NCI-H510A (cell line): ENCODE measurements around the gene ABHD15.

Source experiments
- DNase-seq: peaks from one replicate; lab custom pipeline; 2025; lab: John Stamatoyannopoulos, UW

ABHD15 gene, protein sequence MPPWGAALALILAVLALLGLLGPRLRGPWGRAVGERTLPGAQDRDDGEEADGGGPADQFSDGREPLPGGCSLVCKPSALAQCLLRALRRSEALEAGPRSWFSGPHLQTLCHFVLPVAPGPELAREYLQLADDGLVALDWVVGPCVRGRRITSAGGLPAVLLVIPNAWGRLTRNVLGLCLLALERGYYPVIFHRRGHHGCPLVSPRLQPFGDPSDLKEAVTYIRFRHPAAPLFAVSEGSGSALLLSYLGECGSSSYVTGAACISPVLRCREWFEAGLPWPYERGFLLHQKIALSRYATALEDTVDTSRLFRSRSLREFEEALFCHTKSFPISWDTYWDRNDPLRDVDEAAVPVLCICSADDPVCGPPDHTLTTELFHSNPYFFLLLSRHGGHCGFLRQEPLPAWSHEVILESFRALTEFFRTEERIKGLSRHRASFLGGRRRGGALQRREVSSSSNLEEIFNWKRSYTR

DNA sequence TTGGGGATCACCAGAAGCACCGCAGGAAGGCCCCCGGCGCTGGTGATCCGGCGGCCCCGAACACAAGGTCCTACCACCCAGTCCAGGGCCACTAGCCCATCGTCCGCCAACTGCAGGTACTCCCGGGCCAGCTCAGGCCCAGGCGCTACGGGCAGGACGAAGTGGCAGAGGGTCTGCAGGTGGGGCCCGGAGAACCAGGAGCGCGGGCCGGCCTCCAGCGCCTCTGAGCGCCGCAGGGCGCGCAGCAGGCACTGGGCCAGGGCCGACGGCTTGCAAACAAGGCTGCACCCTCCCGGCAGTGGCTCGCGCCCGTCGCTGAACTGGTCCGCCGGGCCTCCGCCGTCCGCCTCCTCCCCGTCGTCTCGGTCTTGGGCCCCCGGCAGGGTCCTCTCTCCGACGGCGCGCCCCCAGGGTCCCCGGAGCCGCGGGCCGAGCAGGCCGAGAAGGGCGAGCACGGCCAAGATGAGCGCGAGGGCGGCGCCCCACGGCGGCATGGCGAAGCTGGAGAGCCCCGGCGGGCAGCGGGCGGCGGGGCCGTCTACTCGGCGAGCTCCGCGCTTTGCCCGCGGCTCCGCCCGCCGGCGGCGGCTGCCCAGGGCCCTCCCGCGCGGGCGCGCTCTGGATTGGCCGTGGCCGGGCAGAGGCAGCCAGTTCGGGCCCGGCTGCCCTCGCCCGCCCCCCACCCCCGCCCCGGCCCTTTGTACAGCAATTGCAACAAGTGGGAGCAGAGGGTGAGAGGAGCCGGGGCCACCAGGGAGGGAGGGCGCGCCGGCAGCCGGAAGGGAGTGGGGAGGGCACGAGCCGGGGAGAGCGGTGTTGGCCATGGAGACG is at the start of gene ABHD15:
ABHD15 (minus strand) TSS at position 565 of the 831 bp plus-strand sequence; CDS start at position 494, 71 bp downstream.
- peak; percentile 53 for DNase-seq

DNA sequence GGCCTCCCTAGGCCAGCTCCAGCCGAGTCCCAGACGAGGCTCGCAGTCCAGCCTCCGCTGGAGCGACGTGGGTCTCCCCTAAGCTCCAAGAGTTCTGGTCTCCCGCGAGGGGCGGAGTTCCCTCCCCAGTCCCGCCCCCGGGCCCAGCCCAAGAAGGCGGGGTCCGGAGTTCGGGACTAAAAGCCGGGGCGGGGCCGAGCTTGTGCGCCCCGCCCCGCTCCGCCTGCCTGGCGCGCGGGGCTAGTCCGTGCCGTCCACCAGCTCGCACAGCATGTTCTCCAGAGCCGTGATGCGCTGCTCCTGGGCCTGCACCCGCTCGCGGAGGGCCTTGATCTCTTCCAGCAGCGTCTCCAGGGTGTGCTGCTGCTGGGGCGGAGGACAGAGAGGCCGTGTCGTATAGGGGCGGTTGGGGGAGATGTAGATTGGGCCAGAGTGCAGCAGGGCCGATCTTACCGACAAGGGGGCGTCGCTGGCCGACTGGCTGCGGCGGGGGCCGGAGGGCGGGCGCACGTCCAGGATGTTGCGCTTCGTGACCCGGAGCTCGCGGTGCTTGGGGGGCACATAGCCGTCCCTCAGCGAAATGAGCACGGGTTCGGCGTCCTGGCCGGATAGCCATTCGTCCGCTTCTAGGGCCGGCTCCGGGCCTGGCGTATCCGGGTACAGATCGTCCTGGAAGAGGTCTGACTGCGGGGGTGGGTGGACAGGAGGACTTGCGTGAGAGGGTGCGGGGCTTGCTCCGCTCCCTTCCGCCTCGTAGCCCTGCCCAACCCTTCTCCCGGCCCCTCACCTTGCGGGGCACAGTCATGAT is 48.9 kb upstream of the ABHD15 start:
- DNase-seq: no peak

DNA sequence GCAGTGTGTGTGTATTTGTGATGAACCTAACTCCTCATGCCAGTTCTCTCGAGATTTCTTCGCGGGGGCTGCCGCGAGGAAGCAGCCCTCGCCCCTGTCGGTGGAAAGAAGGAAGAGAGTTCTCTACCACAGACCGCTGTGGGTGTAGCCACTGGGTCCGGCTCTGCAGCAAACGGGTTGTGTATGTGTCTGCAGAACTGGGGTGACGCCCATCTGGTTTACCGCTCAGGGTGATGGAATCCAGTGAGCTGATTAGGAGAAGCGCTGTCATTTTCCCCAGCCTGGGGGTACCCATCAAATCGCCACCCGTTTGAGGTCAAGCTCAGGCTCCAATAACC is 48.2 kb upstream of the ABHD15 start:
- no peak for DNase-seq

DNA sequence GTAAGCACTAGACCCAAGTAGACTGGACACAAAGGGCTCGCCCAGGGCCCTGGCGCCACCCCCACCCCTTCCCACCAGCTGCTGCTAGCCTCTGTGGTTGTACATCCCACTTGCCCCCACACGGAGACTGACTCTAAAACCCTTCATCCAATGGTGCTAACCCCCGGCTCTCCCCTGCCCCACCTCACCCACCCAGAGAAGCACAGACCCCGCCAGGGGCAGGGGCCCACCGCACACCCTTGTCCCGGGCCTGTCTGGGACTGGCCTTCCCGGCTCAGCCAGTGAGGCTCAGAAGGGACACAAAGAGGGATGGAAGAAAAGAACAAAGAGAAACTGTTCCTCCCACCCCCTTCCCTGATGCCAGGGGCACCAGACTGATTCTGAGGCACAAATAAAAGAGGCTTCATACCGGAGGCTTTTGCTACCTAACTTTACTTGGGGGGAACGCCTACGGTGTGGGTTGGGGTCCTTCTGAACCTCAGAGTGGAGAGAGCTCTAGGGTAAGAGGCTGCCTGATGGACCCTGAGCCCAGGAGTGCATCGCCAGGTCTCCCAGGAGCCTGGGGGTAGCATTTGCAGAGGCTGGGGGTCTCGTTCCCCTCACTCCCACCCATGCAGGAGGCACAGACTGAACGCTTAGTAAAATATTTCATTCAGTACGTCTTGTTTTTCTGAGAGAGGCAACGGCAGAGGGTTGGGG is 47.7 kb upstream of the ABHD15 start:
- no peak for DNase-seq

DNA sequence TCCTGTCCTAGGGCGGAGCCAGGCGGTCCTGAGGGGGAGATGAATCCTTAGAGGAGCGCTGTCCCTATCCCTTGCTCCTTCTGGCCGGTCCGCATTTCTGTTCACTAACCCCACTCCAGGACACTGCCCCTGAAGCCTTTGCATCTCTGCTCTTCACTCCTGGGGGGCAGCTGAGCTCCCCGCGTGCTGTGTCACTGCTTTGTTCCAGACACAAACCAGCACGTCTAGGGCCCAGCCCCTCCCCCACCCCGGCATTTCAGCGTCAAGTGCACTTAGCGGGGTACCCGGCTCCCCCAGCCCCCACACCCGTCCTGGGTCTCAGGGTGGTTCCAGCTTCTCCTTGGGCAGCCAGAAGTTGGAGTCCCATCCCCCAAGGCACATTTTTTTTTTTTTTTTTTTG is 47.0 kb upstream of the ABHD15 start:
- DNase-seq: no peak

DNA sequence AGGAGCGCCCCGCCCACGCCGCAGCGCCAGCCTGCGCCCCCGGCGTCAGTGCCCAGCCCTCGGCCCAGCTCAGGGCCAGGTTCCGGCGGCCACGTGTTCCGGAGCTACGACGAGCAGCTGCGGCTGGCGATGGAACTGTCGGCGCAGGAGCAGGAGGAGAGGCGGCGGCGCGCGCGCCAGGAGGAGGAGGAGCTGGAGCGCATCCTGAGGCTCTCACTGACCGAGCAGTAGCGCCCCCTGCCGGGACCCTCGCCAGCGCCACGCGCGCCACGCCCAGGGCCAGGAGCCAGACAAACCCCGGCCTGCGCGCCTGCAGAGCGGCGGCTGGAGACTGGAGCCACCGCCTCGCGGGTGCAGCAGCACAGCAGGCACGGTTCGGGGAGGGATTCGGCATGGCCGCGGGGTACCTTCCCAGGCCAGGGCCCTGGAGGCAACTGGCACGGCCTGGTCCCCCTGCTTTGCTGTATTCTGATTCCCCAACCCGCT is 46.6 kb upstream of the ABHD15 start:
- no peak for DNase-seq

DNA sequence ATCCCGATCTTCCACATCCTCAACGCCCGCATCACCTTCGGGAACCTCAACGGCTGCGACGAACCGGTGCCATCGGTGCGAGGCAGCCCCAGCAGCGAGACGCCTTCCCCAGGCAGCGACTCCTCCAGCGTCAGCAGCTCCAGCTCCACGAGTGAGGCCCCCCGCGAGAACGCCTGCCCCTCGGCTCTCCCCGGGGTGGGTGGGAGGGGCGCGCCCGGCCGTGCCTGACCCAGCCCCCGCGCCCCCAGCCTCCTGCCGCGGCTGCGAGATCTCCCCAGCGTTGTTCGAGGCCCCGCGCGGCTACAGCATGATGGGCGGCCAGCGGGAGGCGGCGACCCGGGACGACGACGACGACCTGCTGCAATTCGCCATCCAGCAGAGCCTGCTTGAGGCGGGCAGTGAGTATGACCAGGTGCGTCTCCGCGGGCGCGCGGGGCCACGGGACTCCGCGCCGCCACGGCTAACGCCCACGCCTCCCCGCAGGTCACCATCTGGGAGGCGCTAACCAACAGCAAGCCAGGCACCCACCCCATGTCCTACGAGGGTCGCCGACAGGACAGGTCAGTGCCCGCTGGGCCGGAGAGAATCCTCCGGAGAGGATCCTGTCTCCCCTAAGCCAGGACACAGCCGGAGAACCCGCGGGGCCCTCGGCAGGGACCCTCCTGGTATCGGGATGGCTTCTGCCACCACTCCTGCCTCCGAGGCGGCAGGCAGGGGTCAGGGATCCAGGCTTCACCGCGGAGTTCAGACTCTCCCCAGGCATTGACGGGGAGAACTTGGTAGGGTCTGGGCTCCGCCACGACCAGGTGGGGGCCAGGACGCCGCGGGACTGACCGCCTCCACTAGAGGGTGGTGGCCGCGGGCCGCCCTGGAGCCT is 45.8 kb upstream of the ABHD15 start:
- no peak for DNase-seq

DNA sequence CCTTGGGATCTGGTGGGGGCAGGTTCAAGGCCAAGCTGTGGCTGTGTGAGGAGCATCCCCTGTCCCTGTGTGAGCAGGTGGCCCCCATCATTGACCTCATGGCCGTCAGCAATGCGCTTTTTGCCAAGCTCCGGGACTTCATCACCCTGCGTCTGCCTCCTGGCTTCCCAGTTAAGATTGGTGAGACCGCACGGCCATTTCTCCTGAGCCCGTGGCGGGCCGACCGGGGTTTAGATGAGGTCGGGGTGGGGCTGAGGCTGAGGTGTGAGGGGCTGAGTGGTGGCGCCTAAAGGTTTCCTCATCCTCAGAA is 45.2 kb upstream of the ABHD15 start:
- no peak for DNase-seq

DNA sequence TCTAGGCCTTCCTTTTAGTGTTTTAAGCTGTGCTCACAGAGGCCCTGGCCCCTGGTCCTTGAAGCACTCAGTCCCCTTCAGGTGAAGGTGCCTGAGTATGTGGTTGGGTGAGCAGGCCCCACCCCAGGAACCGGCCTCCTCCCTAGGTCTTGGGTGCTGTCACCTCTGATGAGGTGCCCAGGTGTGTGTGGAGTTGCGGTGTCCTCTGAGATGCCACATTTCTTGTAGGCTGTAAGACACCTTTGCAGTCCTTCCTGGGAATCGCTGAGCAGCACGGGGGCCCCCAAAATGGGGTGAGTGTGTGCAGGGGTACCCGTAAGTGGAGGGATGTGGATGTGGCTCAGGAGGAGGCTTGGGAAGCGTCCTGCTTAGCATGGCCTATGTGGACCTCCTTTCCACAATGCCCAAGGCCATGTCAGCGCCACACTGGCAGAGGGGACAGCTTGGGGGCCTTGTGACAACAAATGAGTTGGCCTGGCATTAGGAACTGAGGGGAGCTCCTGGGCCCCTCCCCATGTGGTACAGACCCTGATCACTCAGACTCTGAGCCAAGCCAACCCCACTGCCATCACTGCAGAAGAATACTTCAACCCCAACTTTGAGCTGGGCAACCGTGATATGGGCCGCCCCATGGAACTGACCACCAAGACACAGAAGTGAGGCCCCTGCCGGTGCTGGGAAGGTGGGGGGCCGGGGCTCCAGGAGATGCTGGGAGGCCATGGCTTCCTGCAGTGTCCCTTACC is 44.7 kb upstream of the ABHD15 start:
- DNase-seq: no peak

DNA sequence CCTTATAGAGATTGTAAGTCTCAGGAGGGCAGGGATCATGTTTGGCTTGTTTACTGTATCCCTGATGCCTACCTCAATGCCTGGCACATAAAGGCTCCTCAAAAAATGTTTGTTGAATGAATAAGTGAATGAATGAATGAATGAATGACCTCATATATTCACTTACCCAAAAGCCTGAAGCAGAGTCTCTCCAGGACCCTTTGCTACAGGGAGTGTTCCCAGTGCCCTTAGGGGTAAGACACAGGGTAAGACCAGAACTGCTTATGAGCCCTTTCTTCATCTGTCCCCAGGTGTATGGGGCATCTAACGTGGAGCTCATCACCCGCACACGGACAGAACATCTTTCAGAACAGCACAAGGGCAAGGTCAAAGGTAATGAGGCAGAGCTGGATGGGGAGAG is 43.6 kb upstream of the ABHD15 start:
- no peak for DNase-seq

DNA sequence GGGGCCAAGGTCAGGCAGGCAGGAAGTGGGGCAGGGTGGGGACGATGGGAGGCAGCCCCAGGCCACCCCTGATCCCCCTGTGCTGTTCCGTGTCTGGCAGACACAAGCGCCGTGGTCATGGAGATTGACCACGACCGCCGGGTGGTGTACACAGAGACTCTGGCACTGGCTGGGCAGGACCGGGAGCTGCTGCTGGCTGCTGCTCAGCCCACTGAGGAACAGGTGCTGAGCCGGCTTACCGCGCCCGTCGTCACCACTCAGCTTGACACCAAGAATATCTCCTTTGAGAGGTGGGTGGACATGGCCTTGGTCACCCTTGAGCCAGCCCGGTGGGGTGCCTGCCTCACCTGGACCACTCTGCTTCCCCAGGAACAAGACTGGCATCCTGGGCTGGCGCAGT is 42.1 kb upstream of the ABHD15 start:
- DNase-seq: no peak

DNA sequence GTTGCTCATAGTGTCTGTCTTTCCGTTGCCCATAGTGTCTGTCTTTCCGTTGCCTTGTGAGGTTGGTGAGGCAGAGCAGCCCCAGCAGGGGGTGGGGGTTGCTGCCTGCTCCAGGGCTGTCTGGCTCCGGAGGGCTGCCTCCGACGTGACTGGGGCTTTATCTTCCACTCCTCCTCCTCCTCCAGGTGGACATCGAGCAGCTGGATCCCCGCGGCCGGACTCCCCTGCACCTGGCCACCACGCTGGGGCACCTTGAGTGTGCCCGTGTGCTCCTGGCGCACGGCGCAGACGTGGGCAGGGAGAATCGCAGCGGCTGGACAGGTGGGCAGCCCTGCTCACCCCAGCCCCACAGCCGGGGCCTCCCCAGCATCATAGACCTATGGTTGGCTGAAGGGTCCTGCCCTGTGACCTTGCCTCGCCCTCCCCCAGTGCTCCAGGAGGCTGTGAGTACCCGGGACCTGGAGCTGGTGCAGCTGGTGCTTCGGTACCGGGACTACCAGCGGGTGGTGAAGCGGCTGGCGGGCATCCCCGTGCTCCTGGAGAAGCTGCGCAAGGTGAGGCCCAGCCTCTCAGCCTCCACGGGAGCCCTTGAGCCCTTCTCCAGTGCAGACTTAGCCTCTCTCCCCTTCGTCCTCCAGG is 40.8 kb upstream of the ABHD15 start:
- DNase-seq: no peak

DNA sequence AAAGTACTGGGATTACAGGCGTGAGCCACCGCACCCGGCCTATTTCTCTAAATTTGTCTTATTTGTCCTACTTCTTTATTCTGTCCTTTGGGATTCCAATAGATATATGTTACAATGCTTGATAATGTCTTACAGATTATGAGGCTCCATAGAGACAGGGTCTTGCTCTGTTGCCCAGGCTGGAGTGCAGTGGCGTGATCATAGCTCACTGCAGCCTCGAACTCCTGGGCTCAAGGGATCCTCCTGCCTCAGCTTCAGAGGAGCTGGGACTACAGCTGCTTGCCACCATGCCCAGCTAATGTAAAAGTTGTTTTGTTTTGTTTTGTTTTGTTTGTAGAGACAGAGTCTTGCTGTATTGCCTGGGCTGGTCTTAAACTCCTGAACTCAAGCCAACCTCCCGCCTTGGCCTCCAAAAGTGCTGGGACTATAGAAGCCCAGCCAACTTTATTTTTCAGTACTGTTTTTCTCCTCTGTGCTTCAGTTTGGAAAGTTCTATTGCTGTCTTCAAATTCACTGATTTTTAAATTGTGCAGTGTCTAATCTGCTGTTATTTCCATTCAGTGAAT is 36.4 kb upstream of the ABHD15 start:
- no peak for DNase-seq

DNA sequence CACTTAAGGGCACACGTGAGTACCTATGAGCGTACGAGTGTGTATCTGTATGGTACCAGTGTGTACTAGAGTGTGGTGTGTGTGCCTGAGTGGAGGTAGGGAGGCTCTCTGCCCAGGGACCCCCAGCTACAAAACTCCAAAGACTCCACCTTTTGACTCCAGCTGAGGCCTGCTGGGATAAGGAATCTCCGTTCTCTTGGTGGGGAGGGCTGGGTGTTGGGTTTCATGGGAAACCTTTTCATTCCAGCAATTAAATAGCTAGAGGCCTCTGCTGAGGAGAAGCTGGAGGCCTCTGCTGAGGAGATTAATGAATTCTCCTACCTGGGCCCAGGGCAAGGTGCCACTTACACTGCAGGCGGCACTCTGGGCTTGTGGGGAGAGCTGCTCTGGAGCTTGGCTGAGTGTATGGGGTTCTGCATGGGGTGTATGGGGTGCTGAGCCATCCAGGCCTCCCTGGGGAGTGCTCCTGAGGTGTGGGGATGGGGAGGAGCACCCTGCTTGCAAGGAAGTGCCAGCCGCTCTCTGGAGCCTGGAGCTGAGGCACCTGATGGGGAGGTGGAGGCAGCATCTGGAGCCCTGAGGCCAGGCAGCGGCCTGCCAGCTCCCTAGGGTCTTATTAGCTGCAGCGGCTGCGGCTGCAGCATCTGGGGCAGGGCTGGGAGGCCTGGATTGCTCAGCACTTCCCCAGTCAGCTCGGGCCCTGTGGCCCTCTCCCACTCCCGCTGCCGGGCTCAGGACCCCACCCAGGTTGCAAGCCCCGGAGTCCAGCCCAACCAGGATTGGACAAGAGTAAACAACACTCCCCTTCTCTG is 30.7 kb upstream of the ABHD15 start:
- no peak for DNase-seq

DNA sequence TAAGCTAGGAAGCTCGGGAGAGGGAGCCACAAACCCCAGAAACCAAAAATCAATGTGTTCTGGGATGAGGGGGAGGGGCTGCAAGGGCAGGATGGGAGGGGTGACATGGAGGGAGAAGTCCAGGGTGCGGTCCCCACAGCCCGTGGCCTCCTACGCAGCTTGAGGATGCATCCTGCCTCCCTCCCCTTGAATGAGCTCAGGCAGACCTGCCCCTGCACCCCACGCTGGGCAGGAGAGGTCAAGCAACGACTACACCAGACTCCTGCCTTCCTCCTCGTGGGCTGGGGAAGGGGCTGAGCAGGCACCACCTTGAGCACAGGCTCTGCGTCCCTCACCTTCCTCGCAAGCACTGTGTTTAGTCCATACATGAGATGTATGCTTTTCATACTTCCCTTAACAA is 30.0 kb upstream of the ABHD15 start:
- DNase-seq: no peak

DNA sequence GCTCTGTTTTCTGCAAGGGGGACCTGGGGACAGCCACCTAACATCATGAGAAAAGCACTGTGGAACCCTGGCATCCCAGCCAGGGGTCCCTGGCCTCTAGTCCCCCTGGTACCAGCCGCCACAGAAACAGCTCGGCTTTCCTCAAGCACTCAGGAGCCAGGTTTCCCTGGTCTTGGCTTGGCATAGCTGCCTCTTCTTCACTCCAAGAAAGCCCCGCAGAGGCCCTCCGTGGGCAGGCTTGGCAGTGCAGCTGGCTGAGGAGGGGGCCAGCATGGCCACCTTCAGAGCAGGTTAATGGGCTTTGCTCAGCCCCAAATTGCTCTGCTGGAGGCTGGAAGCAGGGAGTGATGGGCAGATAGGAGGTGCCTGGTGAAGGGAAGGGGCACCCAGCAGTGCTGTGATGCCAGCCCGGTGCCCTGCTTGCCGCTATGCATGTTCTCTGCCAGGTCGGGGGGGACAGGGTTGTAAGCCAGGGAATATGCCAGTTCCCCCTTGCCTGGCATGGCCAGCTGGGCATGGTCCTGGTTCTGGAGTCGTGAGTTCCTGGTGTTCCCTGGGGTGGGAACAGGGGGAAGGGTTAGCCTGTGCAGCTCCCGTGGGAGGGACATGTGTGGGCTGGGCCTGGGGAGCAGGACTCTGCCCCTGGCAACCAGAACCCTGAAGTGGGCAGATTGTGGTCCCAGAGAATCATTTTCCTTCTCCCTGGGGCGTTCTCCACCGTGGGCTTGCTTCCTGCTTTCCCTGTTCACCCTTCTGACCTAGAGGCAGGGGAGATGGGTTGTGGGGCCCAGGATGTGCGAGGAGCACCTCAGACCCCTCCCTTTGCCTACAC is 29.3 kb upstream of the ABHD15 start:
- no peak for DNase-seq

DNA sequence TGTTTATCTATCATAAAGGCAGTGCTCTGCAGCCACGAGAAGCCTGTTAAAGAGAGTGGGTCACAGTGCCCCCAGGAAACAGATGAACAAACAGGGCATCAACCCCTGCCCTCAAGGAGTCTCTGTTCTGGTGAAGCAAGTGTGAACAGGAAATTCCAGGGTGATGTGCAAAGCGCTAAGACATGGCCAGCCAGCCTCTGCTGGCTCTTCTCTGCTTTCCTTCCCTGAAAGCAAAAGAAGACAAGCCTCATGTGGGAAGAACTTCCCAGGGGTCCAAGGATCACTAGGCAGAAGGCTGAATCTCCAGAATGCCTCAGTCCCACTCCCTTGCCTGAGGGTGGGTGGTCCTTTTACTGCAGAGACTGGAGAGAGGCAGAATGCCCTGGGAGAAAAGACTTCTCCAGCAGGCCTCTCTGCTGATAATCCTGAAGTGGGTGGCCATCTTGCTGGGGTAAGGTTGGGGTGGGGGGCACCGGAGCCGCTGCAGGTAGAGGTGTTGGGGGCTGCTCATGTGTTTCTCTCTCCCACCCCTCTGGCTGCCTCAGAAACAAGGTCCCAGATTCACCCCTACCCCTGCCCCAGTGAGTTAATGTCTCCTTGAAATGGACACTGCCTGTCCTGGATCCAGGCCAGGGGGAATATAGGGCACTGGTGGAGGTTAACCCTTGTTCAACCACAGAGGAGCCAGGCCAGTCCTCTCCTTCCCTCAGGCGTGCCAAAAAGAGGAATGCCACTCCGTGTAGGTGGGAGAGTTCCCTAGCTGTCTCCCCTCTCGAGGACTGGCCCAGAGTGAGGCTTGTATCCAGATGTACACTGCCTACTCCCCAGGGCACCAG is 28.5 kb upstream of the ABHD15 start:
- no peak for DNase-seq
